ENCODE results near the gene LBH.

LBH gene

GRCh38 chr2:30300122-30300455 lies 68.8 kb downstream of the LBH start:
- H3K4me1 ChIP-seq (ENCODE audit: control insufficient read depth, insufficient read depth, low read length) = peaks cover 33% of the 10 kb centered on the region
- peak overlapping the region; percentile 17 for H3K27ac ChIP-seq (ENCODE audit: low read depth, low read length)
- H3K36me3 ChIP-seq (ENCODE audit: control insufficient read depth, insufficient read depth, low read length) = no peaks in the 10 kb centered on the region
- H3K27me3 ChIP-seq (ENCODE audit: control insufficient read depth, insufficient read depth, low read length) = peaks cover 14% of the 10 kb centered on the region
- H3K9me3 ChIP-seq (ENCODE audit: control insufficient read depth, insufficient read depth, low read length) = no peaks in the 10 kb centered on the region
- no peak overlapping the region for H3K4me3 ChIP-seq (ENCODE audit: low read depth, low read length)
- H3K9ac ChIP-seq (ENCODE audit: low read depth, low read length) = no peak overlapping the region

DNA sequence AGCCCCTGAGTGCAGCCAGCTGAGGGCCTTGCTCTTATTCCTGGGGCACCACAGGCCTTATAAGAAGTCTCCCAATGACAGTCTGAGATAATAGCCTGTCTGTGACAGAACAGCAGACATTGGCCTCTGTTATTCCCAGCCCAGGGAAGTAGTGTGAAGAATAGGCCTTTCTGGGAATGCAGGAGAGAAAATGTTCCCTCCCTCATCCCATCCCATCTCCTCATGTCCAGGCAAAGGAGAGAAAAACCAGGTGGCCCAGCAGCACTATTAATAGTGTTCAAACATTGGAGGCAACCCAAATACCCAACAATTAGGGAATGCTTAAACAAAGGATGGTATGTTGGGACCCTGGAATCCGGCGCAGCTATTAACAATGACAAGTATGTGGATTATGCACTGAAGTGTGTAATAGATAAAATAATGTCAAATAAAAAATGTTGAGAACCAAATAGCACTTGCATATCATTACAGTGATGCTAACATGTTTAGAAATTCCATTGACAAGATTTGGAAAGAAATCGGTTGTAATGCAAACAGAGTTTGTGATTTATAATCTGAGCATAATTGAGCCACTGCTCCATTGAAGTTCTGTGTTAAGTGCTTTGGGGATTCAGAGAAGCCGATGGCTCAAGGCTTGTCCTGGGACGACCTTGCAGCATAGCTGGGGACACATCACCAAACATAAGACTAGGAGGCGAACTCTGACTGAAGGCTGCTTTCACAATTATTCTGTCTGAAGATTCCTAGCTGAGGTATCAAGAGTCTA lies 69.3 kb downstream of the LBH start:
- H3K36me3 ChIP-seq (ENCODE audit: control insufficient read depth, insufficient read depth, low read length) = no peaks in the 10 kb centered on the region
- peaks cover 14% of the 10 kb centered on the region for H3K27me3 ChIP-seq (ENCODE audit: control insufficient read depth, insufficient read depth, low read length)
- peak overlapping the region; percentile 65 for H3K27ac ChIP-seq (ENCODE audit: low read depth, low read length)
- no peaks in the 10 kb centered on the region for H3K9me3 ChIP-seq (ENCODE audit: control insufficient read depth, insufficient read depth, low read length)
- no peak overlapping the region for H3K9ac ChIP-seq (ENCODE audit: low read depth, low read length)
- no peak overlapping the region for H3K4me3 ChIP-seq (ENCODE audit: low read depth, low read length)
- H3K4me1 ChIP-seq (ENCODE audit: control insufficient read depth, insufficient read depth, low read length) = peaks cover 33% of the 10 kb centered on the region

DNA sequence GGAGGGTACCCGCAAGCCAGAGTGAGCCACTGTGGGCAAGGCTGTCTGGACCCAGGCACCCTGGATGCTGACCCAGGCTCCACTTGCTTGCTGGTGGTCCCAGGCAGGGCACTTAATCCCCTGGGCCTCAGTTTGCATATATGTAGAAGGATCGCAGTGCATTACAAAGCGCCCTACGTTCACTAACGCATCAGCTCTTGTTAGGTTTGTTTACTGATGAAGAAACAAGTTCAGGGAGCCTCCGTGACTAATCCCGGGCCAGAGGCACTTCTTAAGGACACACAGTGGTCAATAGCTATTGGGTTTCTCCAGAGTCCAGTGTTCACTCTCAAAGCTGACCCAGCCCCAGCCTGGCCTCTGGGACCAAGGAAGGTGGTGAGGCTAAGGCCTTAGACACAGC lies 70.2 kb downstream of the LBH start:
- Histone ChIP-seq H3K9me3 (ENCODE audit: control insufficient read depth, insufficient read depth, low read length) (no peaks in the 10 kb centered on the region), H3K27me3 (ENCODE audit: control insufficient read depth, insufficient read depth, low read length) (peaks cover 14% of the 10 kb centered on the region), H3K4me3 (ENCODE audit: low read depth, low read length) (no peak overlapping the region), H3K27ac (ENCODE audit: low read depth, low read length) (peak overlapping the region; percentile 65), H3K9ac (ENCODE audit: low read depth, low read length) (no peak overlapping the region), H3K36me3 (ENCODE audit: control insufficient read depth, insufficient read depth, low read length) (no peaks in the 10 kb centered on the region), H3K4me1 (ENCODE audit: control insufficient read depth, insufficient read depth, low read length) (peaks cover 33% of the 10 kb centered on the region)

DNA sequence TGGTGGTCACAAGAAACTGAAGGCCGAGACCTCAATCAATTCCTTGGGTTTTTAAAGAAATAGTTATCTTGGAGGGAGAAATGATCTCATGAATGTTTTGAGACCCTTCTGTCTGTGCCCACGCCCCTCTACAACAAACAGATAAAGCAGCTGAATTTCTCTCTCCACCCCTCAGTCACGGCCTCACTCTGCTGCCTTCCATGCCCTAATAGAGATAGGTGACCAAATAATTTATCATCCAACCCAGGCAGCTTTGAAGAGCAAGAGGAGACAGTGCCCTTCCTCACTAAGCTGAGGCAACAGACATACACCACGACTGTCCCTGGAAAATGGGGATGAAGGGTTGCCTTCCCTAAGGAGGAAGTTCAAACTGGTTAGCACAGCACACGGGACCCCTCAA lies 71.2 kb downstream of the LBH start:
- no peak overlapping the region for H3K4me3 ChIP-seq (ENCODE audit: low read depth, low read length)
- peaks cover 33% of the 10 kb centered on the region for H3K4me1 ChIP-seq (ENCODE audit: control insufficient read depth, insufficient read depth, low read length)
- H3K27me3 ChIP-seq (ENCODE audit: control insufficient read depth, insufficient read depth, low read length) = peaks cover 14% of the 10 kb centered on the region
- H3K27ac ChIP-seq (ENCODE audit: low read depth, low read length) = no peak overlapping the region
- H3K9me3 ChIP-seq (ENCODE audit: control insufficient read depth, insufficient read depth, low read length) = no peaks in the 10 kb centered on the region
- no peak overlapping the region for H3K9ac ChIP-seq (ENCODE audit: low read depth, low read length)
- H3K36me3 ChIP-seq (ENCODE audit: control insufficient read depth, insufficient read depth, low read length) = no peaks in the 10 kb centered on the region

DNA sequence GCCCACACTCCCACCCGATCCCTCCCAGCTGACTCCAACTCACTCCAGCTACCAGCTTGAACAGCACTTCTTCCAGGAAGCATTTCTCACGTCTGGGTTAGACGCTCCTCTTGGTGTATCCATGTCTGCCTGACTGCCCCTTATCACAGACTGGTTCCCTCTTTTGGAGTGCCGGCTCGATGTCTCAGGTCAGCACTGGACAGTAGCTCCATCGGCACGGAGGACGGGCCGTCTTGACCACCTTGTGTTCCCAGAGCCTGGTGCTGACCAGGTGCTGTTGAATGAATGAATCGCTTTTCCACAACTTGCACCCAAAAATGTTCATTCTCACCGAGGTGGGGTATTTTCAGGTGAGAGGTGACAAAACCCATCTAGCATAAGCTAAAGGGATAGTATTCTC lies 71.8 kb downstream of the LBH start:
- Histone ChIP-seq H3K27me3 (ENCODE audit: control insufficient read depth, insufficient read depth, low read length) (peaks cover 14% of the 10 kb centered on the region), H3K4me1 (ENCODE audit: control insufficient read depth, insufficient read depth, low read length) (peaks cover 33% of the 10 kb centered on the region), H3K4me3 (ENCODE audit: low read depth, low read length) (no peak overlapping the region), H3K9me3 (ENCODE audit: control insufficient read depth, insufficient read depth, low read length) (no peaks in the 10 kb centered on the region), H3K36me3 (ENCODE audit: control insufficient read depth, insufficient read depth, low read length) (no peaks in the 10 kb centered on the region), H3K27ac (ENCODE audit: low read depth, low read length) (no peak overlapping the region), H3K9ac (ENCODE audit: low read depth, low read length) (no peak overlapping the region)

DNA sequence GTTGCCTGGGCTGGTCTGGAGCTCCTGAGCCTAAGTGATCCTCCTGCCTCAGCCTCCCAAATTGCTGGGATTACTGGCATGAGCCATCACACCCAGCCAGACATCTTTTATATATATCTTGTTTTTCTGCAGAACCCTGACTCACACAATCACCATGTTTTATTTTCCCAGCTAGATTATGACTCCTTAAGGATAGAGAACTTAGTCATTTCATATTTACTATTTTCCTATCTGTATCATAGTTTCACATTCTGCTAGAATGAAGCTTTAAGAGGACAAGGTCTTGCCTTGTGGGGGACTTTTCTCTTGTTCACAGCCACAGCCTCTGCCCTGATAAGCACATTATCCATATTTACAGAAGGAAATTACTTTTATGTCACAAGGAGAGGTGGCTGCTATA lies 73.9 kb downstream of the LBH start:
- Histone ChIP-seq H3K9ac (ENCODE audit: low read depth, low read length) (no peak overlapping the region), H3K4me3 (ENCODE audit: low read depth, low read length) (no peak overlapping the region), H3K27me3 (ENCODE audit: control insufficient read depth, insufficient read depth, low read length) (peaks cover 14% of the 10 kb centered on the region), H3K9me3 (ENCODE audit: control insufficient read depth, insufficient read depth, low read length) (no peaks in the 10 kb centered on the region), H3K36me3 (ENCODE audit: control insufficient read depth, insufficient read depth, low read length) (no peaks in the 10 kb centered on the region), H3K4me1 (ENCODE audit: control insufficient read depth, insufficient read depth, low read length) (peaks cover 25% of the 10 kb centered on the region), H3K27ac (ENCODE audit: low read depth, low read length) (no peak overlapping the region)

DNA sequence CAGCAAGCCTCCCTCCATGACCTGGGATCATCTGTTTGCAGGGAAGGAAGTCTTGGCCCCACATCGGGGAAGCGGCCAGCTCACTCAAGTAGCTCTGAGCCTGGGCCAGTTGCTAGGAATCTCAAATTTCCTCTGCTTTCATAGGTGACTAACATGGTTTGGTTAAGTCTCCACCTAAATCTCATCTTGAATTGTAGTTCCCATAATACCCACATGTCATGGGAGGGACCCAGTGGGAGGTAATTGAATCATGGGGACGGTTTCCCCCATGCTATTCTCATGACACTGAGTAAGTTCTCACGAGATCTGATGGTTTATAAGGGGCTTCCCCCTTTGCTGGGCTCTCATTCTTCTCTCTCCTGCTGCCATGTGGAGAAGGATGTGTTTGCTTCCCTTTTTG lies 75.2 kb downstream of the LBH start:
- Histone ChIP-seq H3K27ac (ENCODE audit: low read depth, low read length) (no peak overlapping the region), H3K27me3 (ENCODE audit: control insufficient read depth, insufficient read depth, low read length) (peaks cover 14% of the 10 kb centered on the region), H3K9ac (ENCODE audit: low read depth, low read length) (no peak overlapping the region), H3K4me3 (ENCODE audit: low read depth, low read length) (no peak overlapping the region), H3K4me1 (ENCODE audit: control insufficient read depth, insufficient read depth, low read length) (peaks cover 13% of the 10 kb centered on the region; the same call in 1 of the 2 replicates), H3K36me3 (ENCODE audit: control insufficient read depth, insufficient read depth, low read length) (no peaks in the 10 kb centered on the region), H3K9me3 (ENCODE audit: control insufficient read depth, insufficient read depth, low read length) (no peaks in the 10 kb centered on the region)

GRCh38 chr2:30308280-30308679 lies 76.9 kb downstream of the LBH start:
- H3K4me1 ChIP-seq (ENCODE audit: control insufficient read depth, insufficient read depth, low read length) = no peaks in the 10 kb centered on the region
- no peak overlapping the region for H3K9ac ChIP-seq (ENCODE audit: low read depth, low read length)
- H3K36me3 ChIP-seq (ENCODE audit: control insufficient read depth, insufficient read depth, low read length) = no peaks in the 10 kb centered on the region
- H3K27ac ChIP-seq (ENCODE audit: low read depth, low read length) = no peak overlapping the region
- peaks cover 2% of the 10 kb centered on the region for H3K27me3 ChIP-seq (ENCODE audit: control insufficient read depth, insufficient read depth, low read length)
- H3K9me3 ChIP-seq (ENCODE audit: control insufficient read depth, insufficient read depth, low read length) = no peaks in the 10 kb centered on the region
- H3K4me3 ChIP-seq (ENCODE audit: low read depth, low read length) = no peak overlapping the region
